GM12865 (cell line): Measurements from ENCODE around the gene SF3B4.

Experiments used
- DNase-seq: peaks from one replicate; pipeline ENCODE4 v3.0.0; 2010; ENCODE audit warnings: low read depth
- H3K4me3 ChIP-seq: 2 replicates; pipeline ENCODE4 v1.5.1; 2011; ENCODE audit warnings: mild to moderate bottlenecking, low read depth, low read length, control low read depth
- TF ChIP-seq, protein P1 (sequence below): IDR thresholded peaks from 2 replicates; pipeline ENCODE4 v1.5.1; 2011; ENCODE audit warnings: low read length, control low read depth, low read depth, inconsistent platforms; ENCODE audit not compliant: insufficient read depth; ENCODE audit errors: missing control alignments

Gene SF3B4

DNA sequence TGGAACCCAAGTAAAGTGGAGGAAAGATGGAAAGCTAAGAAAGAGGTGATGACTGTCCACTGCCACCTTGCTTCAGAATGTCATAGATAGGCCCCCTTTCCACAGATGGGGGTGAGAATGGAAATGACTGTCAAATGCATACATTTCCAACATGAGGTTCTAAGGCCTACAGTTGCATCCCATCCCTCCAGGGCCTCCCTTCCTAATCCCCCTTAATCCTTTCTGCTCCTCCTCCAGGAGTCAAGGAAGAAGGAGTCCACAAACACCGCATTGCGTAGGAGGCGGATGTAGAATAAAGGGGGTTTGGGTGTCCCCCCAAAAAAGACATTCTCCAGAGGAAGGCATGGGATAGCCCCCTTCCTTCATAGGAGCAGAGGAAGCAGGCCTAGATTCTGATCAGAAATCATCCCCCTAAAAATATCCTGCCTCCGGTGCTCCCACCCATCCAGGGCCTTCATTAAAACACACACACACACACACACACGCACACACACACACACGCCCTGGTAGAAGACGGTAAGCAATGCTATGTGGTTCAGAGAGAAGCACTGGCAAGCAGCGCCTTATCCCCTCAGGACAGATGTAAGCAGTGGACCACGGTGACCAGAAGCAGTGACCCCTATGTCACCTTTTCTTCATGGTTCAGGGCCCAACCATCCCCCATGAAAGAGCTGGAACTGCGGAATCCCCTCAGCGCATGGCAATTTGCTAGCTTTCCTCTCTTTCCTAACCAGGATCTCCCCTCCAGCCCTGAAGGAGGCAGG, 12.0 kb downstream of the SF3B4 start:
- DNase-seq, result peak; percentile 29
- no peak overlapping the region for H3K4me3 ChIP-seq
- TF ChIP-seq, protein P1, sequence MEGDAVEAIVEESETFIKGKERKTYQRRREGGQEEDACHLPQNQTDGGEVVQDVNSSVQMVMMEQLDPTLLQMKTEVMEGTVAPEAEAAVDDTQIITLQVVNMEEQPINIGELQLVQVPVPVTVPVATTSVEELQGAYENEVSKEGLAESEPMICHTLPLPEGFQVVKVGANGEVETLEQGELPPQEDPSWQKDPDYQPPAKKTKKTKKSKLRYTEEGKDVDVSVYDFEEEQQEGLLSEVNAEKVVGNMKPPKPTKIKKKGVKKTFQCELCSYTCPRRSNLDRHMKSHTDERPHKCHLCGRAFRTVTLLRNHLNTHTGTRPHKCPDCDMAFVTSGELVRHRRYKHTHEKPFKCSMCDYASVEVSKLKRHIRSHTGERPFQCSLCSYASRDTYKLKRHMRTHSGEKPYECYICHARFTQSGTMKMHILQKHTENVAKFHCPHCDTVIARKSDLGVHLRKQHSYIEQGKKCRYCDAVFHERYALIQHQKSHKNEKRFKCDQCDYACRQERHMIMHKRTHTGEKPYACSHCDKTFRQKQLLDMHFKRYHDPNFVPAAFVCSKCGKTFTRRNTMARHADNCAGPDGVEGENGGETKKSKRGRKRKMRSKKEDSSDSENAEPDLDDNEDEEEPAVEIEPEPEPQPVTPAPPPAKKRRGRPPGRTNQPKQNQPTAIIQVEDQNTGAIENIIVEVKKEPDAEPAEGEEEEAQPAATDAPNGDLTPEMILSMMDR, result no peak

DNA sequence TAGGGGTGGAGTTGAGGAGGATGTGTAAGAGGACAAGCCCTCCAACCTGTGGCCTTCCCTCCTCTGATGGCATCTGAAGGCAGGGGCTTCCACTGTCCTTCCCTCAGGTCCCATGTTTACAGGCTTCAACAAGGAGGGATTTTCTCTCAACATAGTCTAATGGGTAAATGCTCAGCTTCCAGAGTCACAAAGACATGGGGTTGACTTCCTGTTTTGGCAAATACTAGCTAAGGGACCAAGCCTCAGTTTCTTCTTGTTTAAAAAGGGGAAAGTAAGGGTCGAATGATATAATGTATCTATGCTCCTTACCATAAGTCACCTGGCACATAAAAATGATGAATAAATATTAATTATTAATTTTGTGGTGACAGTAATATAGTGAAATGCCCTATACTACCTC, 13.1 kb downstream of the SF3B4 start:
- no peak for DNase-seq
- TF ChIP-seq, protein P1, result no peak
- H3K4me3 ChIP-seq, result no peak overlapping the region

DNA sequence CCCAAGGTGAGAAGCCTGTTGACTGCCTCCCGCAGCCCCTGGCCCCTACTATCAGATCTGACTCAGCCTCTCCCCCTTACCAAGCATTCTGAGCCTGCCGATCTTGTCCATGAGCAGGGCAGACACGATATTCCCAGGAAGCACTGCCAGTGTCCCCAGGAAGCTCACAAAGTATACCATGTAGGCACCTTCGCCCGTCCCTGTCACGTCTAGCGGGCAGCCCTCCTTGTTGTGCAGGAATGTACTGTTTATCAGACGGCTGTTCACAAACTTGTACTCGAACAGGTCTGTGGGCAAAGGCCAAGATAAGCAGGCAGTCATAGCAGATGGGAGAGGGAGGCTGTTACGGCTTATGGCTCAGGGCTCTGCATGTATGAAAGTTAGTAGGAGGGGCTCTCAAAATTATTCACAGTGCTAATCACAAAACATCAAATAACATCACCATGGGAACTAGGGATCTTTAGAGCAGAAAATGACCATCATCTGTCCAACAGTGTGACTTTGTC, 21.0 kb downstream of the SF3B4 start:
- H3K4me3 ChIP-seq, result no peak overlapping the region
- no peak for DNase-seq
- TF ChIP-seq, protein P1, result no peak

DNA sequence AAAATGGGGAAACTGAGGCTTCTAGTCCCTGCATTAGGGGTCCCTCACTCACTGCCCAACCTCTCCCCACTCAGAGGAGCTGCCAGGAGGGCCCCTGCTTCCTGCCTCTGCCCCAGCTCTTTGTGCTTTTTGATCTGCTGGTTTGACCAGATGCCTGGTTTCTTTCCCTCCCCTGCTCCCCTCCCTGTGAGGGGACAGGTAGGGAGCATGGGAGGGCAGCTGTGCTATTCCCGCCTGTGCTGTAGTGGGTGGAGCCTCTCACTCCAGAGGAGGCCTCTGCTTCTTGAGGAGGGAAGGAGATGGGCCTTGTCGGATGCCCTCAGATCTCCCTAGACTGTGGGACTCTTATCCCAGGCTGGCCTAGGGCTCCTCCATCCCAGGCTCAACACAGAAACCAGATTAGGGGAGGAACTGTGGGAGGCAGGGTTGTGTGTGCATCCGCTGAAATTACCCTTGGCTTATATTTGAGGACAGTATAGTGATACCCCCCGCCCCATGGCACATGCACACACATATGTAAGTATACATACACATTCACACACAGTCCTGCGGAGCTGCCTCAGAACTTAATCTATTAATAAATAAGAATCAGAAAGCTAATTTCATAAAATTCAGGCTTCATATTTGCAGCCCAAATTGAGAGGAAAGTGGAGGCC, 23.6 kb downstream of the SF3B4 start:
- no peak for DNase-seq
- no peak overlapping the region for H3K4me3 ChIP-seq
- TF ChIP-seq, protein P1, result no peak

DNA sequence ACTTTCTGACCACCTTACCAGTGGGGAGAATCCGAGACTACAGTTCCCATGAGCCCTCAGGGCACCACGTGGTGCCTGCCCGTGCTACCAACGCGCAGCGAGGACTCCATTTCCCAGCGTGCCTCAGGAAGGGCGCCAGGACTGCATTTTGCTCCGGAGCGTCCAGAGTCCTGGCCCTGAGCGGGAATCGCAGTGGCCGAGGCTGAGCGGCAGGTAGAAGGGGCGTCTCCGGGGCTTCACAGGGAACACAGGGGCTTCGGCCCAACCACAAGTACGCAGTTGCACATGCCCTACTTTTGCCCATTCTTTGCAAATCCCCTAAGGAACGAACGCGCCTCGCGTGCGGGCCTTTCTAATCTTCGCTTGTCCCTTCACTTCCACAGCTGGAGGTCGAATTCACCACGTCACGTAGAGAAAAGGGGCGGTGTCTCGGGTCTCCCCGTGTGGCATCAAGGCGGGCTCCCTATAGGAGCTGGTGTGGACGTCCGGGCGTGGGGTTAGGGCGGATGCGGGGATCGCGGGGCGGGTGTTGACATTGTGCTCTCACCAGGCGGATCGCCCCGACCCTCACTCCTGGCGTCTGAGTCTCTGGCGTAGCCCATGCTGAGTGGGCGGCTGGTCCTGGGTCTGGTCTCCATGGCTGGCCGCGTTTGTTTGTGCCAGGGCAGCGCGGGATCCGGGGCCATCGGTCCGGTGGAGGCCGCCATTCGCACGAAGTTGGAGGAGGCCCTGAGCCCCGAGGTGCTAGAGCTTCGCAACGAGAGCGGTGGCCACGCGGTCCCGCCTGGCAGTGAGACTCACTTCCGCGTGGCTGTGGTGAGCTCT, 27.9 kb downstream of the SF3B4 start, which contains the start of gene BOLA1:
BOLA1 (plus strand) TSS at position 109 of the 825 bp plus-strand sequence; CDS start at position 601, 492 bp downstream.
- TF ChIP-seq, protein P1, result no peak
- peak; percentile 93 for DNase-seq
- peak within 1 kb of the TSS; percentile 72 for H3K4me3 ChIP-seq

DNA sequence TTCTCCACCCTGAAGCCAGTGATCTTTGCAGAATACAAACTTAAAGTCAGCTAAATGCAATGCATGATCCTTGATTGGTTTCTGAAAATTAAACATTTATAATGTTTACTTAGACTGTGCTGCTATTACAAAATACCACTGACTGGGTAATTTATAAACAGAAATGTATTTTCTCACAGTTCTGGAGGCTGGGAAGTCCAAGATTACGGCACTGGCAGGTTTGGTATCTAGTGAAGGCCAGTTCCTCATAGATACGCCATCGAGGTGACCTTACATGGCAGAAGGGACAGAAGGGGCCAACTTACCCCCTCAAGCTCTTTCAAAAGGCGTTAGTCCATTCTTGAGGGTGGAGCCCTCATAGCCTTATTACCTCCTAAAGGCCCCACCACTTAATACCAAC, 31.0 kb downstream of the SF3B4 start:
- no peak overlapping the region for H3K4me3 ChIP-seq
- TF ChIP-seq, protein P1, result no peak
- DNase-seq, result no peak
